HEK293 (cell line): ENCODE results near the gene OXCT2.
A peak's percentile ranks its signal among the peaks of the same experiment; 100 is the strongest.

Experiments used
- EGR2 ChIP-seq: fragments of 450-650 bp; formaldehyde crosslinking; IDR thresholded peaks from 2 replicates; pipeline ENCODE4 v1.5.1; 2016; ENCODE audit warnings: low read depth, missing biosample characterization, missing genetic modification characterization
- ELK4 ChIP-seq: IDR thresholded peaks from 2 replicates; pipeline ENCODE4 v1.6.1; 2011; ENCODE audit warnings: mild to moderate bottlenecking, low read depth, low read length, borderline replicate concordance
- GLI4 ChIP-seq: fragments of 450-650 bp; formaldehyde crosslinking; IDR thresholded peaks from 2 replicates; pipeline ENCODE4 v1.5.1; 2016; ENCODE audit warnings: missing biosample characterization, missing genetic modification characterization
- GLIS2 ChIP-seq: fragments of 450-650 bp; formaldehyde crosslinking; IDR thresholded peaks from 2 replicates; pipeline ENCODE4 v1.5.1; 2016; ENCODE audit warnings: missing biosample characterization, missing genetic modification characterization
- HOXD13 ChIP-seq: sonication (generic); formaldehyde crosslinking; IDR thresholded peaks from 2 replicates; pipeline ENCODE4 v1.8.0; 2022; ENCODE audit warnings: missing genetic modification reagents, borderline replicate concordance
- INSM2 ChIP-seq: fragments of 450-650 bp; formaldehyde crosslinking; IDR thresholded peaks from 2 replicates; pipeline ENCODE4 v1.5.1; 2016; ENCODE audit warnings: missing biosample characterization, missing genetic modification characterization
- SCRT2 ChIP-seq: fragments of 450-650 bp; formaldehyde crosslinking; IDR thresholded peaks from 2 replicates; pipeline ENCODE4 v1.5.1; 2016; ENCODE audit warnings: missing biosample characterization, missing genetic modification characterization
- SP3 ChIP-seq: fragments of 450-650 bp; formaldehyde crosslinking; IDR thresholded peaks from 2 replicates; pipeline ENCODE4 v1.5.1; 2016; ENCODE audit warnings: missing biosample characterization, missing genetic modification characterization
- SP7 ChIP-seq: fragments of 450-650 bp; formaldehyde crosslinking; IDR thresholded peaks from 2 replicates; pipeline ENCODE4 v1.5.1; 2016; ENCODE audit warnings: missing biosample characterization, missing genetic modification characterization
- YY1 ChIP-seq: fragments of 450-650 bp; formaldehyde crosslinking; IDR thresholded peaks from 2 replicates; pipeline ENCODE4 v1.5.1; 2018; ENCODE audit warnings: missing biosample characterization, missing genetic modification characterization
- YY2 ChIP-seq: fragments of 450-650 bp; formaldehyde crosslinking; IDR thresholded peaks from 2 replicates; pipeline ENCODE4 v1.5.1; 2016; ENCODE audit warnings: missing biosample characterization, missing genetic modification characterization
- ZBTB1 ChIP-seq: fragments of 450-650 bp; formaldehyde crosslinking; IDR thresholded peaks from 2 replicates; pipeline ENCODE4 v1.5.1; 2016; ENCODE audit warnings: missing biosample characterization, missing genetic modification characterization
- ZBTB7A ChIP-seq: fragments of 450-650 bp; formaldehyde crosslinking; IDR thresholded peaks from 2 replicates; pipeline ENCODE4 v1.5.1; 2016; ENCODE audit warnings: low read depth, missing biosample characterization, missing genetic modification characterization
- ZFP37 ChIP-seq: fragments of 450-650 bp; formaldehyde crosslinking; IDR thresholded peaks from 2 replicates; pipeline ENCODE4 v1.5.1; 2016; ENCODE audit warnings: missing biosample characterization, missing genetic modification characterization
- ZIC2 ChIP-seq: fragments of 450-650 bp; formaldehyde crosslinking; IDR thresholded peaks from 2 replicates; pipeline ENCODE4 v1.5.1; 2016; ENCODE audit warnings: missing biosample characterization, missing genetic modification characterization
- ZNF10 ChIP-seq: fragments of 450-650 bp; formaldehyde crosslinking; IDR thresholded peaks from 2 replicates; pipeline ENCODE4 v1.5.1; 2017; ENCODE audit warnings: missing biosample characterization, missing genetic modification characterization
- ZNF138 ChIP-seq: fragments of 450-650 bp; formaldehyde crosslinking; IDR thresholded peaks from 2 replicates; pipeline ENCODE4 v1.5.1; 2016; ENCODE audit warnings: missing biosample characterization, missing genetic modification characterization, borderline replicate concordance
- ZNF140 ChIP-seq: fragments of 450-650 bp; formaldehyde crosslinking; IDR thresholded peaks from 2 replicates; pipeline ENCODE4 v1.5.1; 2016; ENCODE audit warnings: missing biosample characterization, missing genetic modification characterization
- ZNF148 ChIP-seq: fragments of 450-650 bp; formaldehyde crosslinking; IDR thresholded peaks from 2 replicates; pipeline ENCODE4 v1.5.0; 2017; ENCODE audit warnings: missing biosample characterization, missing genetic modification characterization, borderline replicate concordance
- ZNF19 ChIP-seq: fragments of 450-650 bp; formaldehyde crosslinking; IDR thresholded peaks from 2 replicates; pipeline ENCODE4; 2016; ENCODE audit warnings: missing biosample characterization, missing genetic modification characterization, low read depth
- ZNF23 ChIP-seq: fragments of 450-650 bp; formaldehyde crosslinking; IDR thresholded peaks from 2 replicates; pipeline ENCODE4 v1.5.1; 2016; ENCODE audit warnings: missing biosample characterization, missing genetic modification characterization, borderline replicate concordance
- ZNF24 ChIP-seq: fragments of 450-650 bp; formaldehyde crosslinking; IDR thresholded peaks from 2 replicates; pipeline ENCODE4 v1.5.1; 2016; ENCODE audit warnings: missing biosample characterization, missing genetic modification characterization
- ZNF280D ChIP-seq: fragments of 450-650 bp; formaldehyde crosslinking; IDR thresholded peaks from 2 replicates; pipeline ENCODE4 v1.5.1; 2016; ENCODE audit warnings: missing biosample characterization, missing genetic modification characterization
- ZNF302 ChIP-seq: fragments of 450-650 bp; formaldehyde crosslinking; IDR thresholded peaks from 2 replicates; pipeline ENCODE4 v1.5.1; 2016; ENCODE audit warnings: missing biosample characterization, missing genetic modification characterization, low read depth
- ZNF324 ChIP-seq: fragments of 450-650 bp; formaldehyde crosslinking; IDR thresholded peaks from 2 replicates; pipeline ENCODE4 v1.5.1; 2016; ENCODE audit warnings: missing biosample characterization, missing genetic modification characterization
- ZNF350 ChIP-seq: fragments of 450-650 bp; formaldehyde crosslinking; IDR thresholded peaks from 2 replicates; pipeline ENCODE4 v1.5.0; 2017; ENCODE audit warnings: missing biosample characterization, mild to moderate bottlenecking, missing genetic modification characterization
- ZNF513 ChIP-seq: fragments of 450-650 bp; IDR thresholded peaks from 2 replicates; pipeline ENCODE4 v1.5.1; 2018; ENCODE audit warnings: missing biosample characterization, missing genetic modification characterization
- ZNF660 ChIP-seq: fragments of 450-650 bp; IDR thresholded peaks from 2 replicates; pipeline ENCODE4 v1.5.1; 2018; ENCODE audit warnings: missing biosample characterization, mild to moderate bottlenecking, missing genetic modification characterization
- ZNF664 ChIP-seq: fragments of 450-650 bp; formaldehyde crosslinking; IDR thresholded peaks from 2 replicates; pipeline ENCODE4 v1.5.1; 2016; ENCODE audit warnings: missing biosample characterization, missing genetic modification characterization
- ZNF707 ChIP-seq: fragments of 450-650 bp; formaldehyde crosslinking; IDR thresholded peaks from 2 replicates; pipeline ENCODE4 v1.5.1; 2016; ENCODE audit warnings: missing biosample characterization, missing genetic modification characterization
- ZNF830 ChIP-seq: fragments of 450-650 bp; IDR thresholded peaks from 2 replicates; pipeline ENCODE4 v1.5.0; 2018; ENCODE audit warnings: missing biosample characterization, missing genetic modification characterization, low read depth, mild to moderate bottlenecking, moderate library complexity
- ZXDB ChIP-seq: fragments of 450-650 bp; formaldehyde crosslinking; IDR thresholded peaks from 2 replicates; pipeline ENCODE4 v1.5.1; 2016; ENCODE audit warnings: missing biosample characterization, missing genetic modification characterization

The OXCT2 gene

GRCh38 chr1:39738622-39739366 lies 32.4 kb downstream of the OXCT2 start, which contains the start of gene PPIE (continued):
- no peak for TF ChIP-seq ZNF148 (tag by site-specific recombination)
- TF ChIP-seq ZNF707 = no peak
- TF ChIP-seq SP7 (tag by site-specific recombination) = peak; percentile 68
- no peak for TF ChIP-seq ELK4
- no peak for TF ChIP-seq ZNF302 (tag by site-specific recombination)
- TF ChIP-seq ZNF19 (tag by site-specific recombination) = no peak
- peak; percentile 81 for TF ChIP-seq YY2 (tag by site-specific recombination)
- TF ChIP-seq SP3 = peak; percentile 85
- TF ChIP-seq ZNF664 (tag by site-specific recombination) = no peak
- no peak for TF ChIP-seq ZNF280D (tag by site-specific recombination)
- TF ChIP-seq ZNF324 (tag by site-specific recombination) = no peak
- no peak for TF ChIP-seq ZNF350 (tag by site-specific recombination)
- peak; percentile 74 for TF ChIP-seq EGR2
- TF ChIP-seq ZNF10 (tag by site-specific recombination) = no peak
- no peak for TF ChIP-seq SCRT2 (tag by site-specific recombination)
- no peak for TF ChIP-seq ZNF24 (tag by site-specific recombination)
- TF ChIP-seq ZNF513 (tag by site-specific recombination) = no peak
- TF ChIP-seq ZNF660 (tag by site-specific recombination) = no peak; the same call in 1 of the 2 replicates
- no peak for TF ChIP-seq ZNF830 (tag by site-specific recombination)
- no peak for TF ChIP-seq ZBTB1 (tag by site-specific recombination)
- TF ChIP-seq ZNF140 (tag by site-specific recombination) = no peak
- peak; percentile 76 for TF ChIP-seq YY1
- no peak for TF ChIP-seq GLI4 (tag by site-specific recombination)
- no peak for TF ChIP-seq ZNF23 (tag by site-specific recombination)
- 0 out of 2 replicates have a peak, but pooled peaks have one; percentile 54 for TF ChIP-seq ZBTB7A
- no peak for TF ChIP-seq ZFP37 (tag by site-specific recombination)
- TF ChIP-seq ZNF138 (tag by site-specific recombination) = no peak
- 0 out of 2 replicates have a peak, but pooled peaks have one; percentile 26 for TF ChIP-seq ZIC2
- TF ChIP-seq HOXD13 = no peak
- TF ChIP-seq GLIS2 = peak; percentile 97
- TF ChIP-seq INSM2 = no peak
- peak; percentile 45; the same call in 1 of the 2 replicates for TF ChIP-seq ZXDB (tag by site-specific recombination)
